Activated CD8-positive, alpha-beta memory T cell treated with anti-CD3 and anti-CD28 coated beads, Interleukin-2, amount 10 ng/mL, durations not matched to agents 7 days and 5 days (primary cell): ENCODE data around the gene SDCCAG8. TPM values are rescaled to one million over a fixed set of nuclear protein-coding genes. Genes with fewer than 3 reads are reported as not detected.

Experiments
- ATAC-seq: fragments of 150-1000 bp; cut with Tn5 transposase; one replicate; pipeline ENCODE4 v1.10.0; 2021; ENCODE audit warnings: moderate library complexity
- CTCF ChIA-PET: fragments of 350-600 bp; sonication (Branson Sonifier 250); formaldehyde crosslinking; loops from one replicate; lab custom pipeline; 2021; ENCODE audit warnings: antibody characterized with exemption; lab: Charles Lee
- DNase-seq: peaks from one replicate; pipeline ENCODE4 v3.0.0-alpha.2; 2020
- H3K27ac Mint-ChIP-seq: one replicate; pipeline ENCODE4 v1.8.0; 2021; ENCODE audit warnings: mild to moderate bottlenecking, mixed read lengths
- H3K27me3 Mint-ChIP-seq: one replicate; pipeline ENCODE4 v1.8.0; 2021; ENCODE audit warnings: mixed read lengths
- H3K36me3 Mint-ChIP-seq: one replicate; pipeline ENCODE4 v1.8.0; 2021; ENCODE audit warnings: mild to moderate bottlenecking, mixed read lengths
- H3K4me1 Mint-ChIP-seq: one replicate; pipeline ENCODE4 v1.8.0; 2021; ENCODE audit warnings: mixed read lengths
- H3K4me3 Mint-ChIP-seq: one replicate; pipeline ENCODE4 v1.8.0; 2021; ENCODE audit warnings: mild to moderate bottlenecking, moderate library complexity, mixed read lengths
- H3K9me3 Mint-ChIP-seq: one replicate; pipeline ENCODE4 v1.8.0; 2022; ENCODE audit warnings: low read depth, mixed read lengths
- total RNA-seq, 2 experiments: library from RNA; stranded (reverse); gene quantifications; one replicate each; pipeline ENCODE4 v1.2.3, GENCODE V29; 2021

SDCCAG8 gene
- total RNA-seq, 2 experiments from 2014 or later = 14.9 to 27.1 TPM

DNA sequence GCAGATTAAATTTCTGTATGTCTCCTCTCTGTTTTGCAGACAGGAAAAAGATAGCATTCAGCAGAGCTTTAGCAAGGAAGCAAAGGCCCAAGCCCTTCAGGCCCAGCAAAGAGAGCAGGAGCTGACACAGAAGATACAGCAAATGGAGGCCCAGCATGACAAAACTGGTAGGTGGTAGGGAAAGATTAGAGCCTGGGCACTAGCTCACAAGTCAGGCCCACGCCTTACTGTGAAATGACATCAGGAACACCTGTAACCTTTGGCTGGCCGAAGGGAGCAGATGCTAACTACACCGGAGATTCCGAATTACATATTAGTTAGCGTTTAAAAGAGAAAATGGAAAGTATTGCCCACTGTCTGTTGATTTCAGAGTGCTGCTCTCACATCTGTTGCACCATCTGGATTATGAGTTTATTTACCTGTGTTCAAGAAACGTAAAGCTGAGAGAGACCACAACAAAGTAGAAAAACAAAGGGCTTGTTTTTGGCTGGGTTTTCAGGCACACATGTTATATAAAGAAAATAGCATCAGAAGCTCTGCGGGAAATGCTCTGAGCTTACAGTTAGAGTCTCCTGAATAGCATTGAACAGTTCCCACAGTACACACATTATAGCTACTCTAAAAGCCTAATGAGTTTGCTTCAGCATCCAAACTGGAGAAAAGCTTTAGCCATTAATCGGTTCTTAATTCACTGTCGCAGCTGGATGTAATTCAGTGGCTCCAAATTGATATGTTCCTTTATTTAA, 160.0 kb downstream of the SDCCAG8 start:
- peaks cover 49% of the 10 kb centered on the region for H3K4me1 Mint-ChIP-seq
- ATAC-seq (no peak), DNase-seq (no peak)
- peak overlapping the region; percentile 54 for H3K4me3 Mint-ChIP-seq
- peak overlapping the region; percentile 87 for H3K27ac Mint-ChIP-seq
- H3K9me3 Mint-ChIP-seq = peaks cover 3% of the 10 kb centered on the region
- CTCF ChIA-PET = interaction anchor here (0.8 to 1.0 kb wide), 2 partner anchors 17 to 42 kb away, joined by 3 read pairs; no protein-coding TSS in a partner anchor
- H3K36me3 Mint-ChIP-seq = peaks cover 19% of the 10 kb centered on the region
- H3K27me3 Mint-ChIP-seq = no peaks in the 10 kb centered on the region

DNA sequence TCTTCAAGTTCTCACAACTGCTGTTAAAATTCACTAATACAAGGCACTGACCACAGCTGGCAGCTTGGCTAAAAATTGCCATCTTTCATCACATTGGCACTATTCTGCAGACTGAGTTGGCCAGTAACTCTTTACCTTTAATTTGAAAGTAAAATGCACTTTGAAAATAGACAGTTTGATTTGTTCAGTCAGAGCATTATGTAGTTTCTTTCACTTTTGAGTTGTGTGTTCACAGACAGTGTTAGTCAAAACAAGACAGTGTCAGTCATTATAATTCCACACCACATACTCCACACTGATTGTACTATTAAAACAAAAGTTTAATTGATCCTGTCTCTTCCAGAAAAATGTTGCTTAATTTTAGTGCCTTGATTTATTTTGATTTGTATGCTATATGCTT, 160.7 kb downstream of the SDCCAG8 start:
- Mint-ChIP-seq H3K4me3 (peak overlapping the region; percentile 54), H3K27ac (peak overlapping the region; percentile 87), H3K4me1 (peaks cover 54% of the 10 kb centered on the region), H3K27me3 (no peaks in the 10 kb centered on the region), H3K9me3 (peaks cover 3% of the 10 kb centered on the region), H3K36me3 (peaks cover 19% of the 10 kb centered on the region)
- no peak for DNase-seq
- ATAC-seq = peak; percentile 82
- CTCF ChIA-PET = interaction anchor here (0.8 to 1.0 kb wide), 2 partner anchors 16 to 43 kb away, joined by 3 read pairs; no protein-coding TSS in a partner anchor

DNA sequence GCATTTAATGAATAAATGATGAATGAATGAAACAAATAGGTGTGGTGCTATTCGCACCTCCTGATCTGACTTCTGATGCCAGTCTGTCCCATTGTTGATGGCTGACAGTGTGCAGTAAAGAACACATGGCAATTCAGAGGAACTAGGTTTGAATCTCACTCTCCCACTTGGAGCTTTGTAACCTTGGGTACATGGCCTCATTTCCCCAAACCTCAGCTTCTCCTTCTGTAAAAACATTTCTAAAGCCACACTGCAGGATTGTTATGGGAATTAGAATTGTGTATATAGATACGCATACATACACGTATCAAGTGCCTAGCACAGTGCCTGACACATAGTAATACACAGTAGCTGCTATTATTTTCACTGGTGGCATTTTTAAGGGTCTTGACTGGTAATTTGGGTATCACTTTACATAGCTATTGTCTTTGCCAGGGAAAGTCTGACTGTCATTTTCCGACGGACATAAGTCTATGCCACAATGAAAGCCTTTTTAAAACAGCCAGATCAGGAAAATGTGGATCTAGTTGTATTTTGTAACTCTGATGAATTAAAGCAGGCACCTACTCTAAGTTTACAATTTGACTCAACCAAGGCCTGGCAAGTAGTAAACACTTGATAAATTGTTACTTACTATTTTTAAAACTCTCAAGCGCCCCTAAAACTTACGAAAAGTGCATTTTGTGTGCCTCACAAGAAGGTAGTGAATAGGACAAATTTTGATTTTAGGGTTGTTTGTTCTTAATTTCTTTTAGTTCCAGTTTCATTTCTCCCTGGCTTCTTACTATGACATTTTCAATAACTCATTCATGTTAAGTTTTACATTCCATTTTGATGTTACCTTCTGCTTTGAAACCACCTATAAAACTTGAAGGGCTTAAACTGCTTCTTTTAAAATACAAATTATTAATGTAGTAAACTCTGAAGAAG, 164.4 kb downstream of the SDCCAG8 start:
- H3K27ac Mint-ChIP-seq = peak overlapping the region; percentile 72
- CTCF ChIA-PET = interaction anchor here (1.5 to 1.6 kb wide), 2 partner anchors 11 kb away, joined by 3 to 5 read pairs; no protein-coding TSS in a partner anchor
- DNase-seq (no peak), ATAC-seq (no peak)
- H3K36me3 Mint-ChIP-seq = peaks cover 19% of the 10 kb centered on the region
- H3K4me1 Mint-ChIP-seq = peaks cover 54% of the 10 kb centered on the region
- peaks cover 3% of the 10 kb centered on the region for H3K9me3 Mint-ChIP-seq
- H3K4me3 Mint-ChIP-seq = no peak overlapping the region
- no peaks in the 10 kb centered on the region for H3K27me3 Mint-ChIP-seq

DNA sequence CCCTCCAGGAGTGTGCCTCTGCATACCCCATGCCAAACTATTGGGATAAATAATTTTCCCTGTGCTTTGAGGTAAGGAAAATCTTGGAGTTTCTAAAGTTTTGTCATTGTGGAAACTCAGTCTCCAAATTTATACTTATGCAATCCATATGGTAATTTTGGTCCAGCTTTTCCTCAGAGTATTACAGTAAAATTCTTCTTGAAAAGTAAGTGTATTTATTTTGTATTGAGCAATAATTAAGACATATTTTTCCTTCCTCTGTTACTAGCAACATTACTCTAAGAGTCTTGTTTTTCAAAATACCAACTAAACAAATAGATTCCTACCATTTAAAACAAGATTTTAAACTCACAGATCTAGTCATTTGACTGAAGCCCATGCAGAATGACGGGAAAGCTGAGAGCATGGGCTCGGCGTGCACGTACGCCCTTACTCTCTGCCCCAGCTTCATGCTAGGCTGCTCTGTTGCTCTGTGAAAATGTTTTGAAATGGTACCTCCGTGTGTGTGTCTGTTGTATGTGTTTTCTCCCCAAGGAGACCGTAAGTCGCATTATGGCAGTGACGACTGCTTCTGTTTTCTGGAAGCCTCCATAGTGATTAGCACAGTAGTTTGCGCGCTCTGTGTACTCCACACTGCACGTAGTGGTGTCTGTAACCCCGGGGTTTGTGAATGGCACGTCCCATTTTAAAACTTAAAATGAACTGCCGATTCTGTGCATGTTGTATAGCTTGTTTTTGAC, 165.3 kb downstream of the SDCCAG8 start:
- peaks cover 20% of the 10 kb centered on the region for H3K36me3 Mint-ChIP-seq
- peak overlapping the region; percentile 81 for H3K27ac Mint-ChIP-seq
- CTCF ChIA-PET = interaction anchor here (1.1 to 1.6 kb wide), 3 partner anchors 10 to 14 kb away, joined by 3 to 5 read pairs (median 3); no protein-coding TSS in a partner anchor
- peaks cover 46% of the 10 kb centered on the region for H3K4me1 Mint-ChIP-seq
- peaks cover 3% of the 10 kb centered on the region for H3K9me3 Mint-ChIP-seq
- ATAC-seq (peak; percentile 12), DNase-seq (no peak)
- no peaks in the 10 kb centered on the region for H3K27me3 Mint-ChIP-seq
- H3K4me3 Mint-ChIP-seq = peak overlapping the region; percentile 58

DNA sequence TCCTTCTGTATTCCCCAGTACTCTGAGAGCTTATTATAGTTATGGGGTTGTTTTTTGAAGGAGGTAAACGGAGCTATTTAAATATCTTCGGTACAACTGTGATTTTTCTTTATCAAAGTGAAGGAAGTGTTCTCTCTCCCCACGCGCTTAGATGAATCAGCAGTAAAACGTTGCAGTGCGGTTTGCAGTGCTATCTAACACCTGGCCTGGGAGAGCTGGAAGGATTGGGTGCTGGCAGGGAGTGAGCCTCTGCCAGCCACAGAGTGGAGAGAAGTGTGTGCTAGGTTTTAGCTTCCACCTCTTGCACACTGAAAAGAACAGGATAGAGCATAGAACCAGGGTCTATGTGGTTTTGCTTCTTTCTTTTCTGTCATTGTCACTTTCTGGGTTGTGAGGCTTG, 165.9 kb downstream of the SDCCAG8 start:
- Mint-ChIP-seq H3K27ac (peak overlapping the region; percentile 81), H3K4me1 (peaks cover 40% of the 10 kb centered on the region), H3K4me3 (peak overlapping the region; percentile 58), H3K36me3 (peaks cover 20% of the 10 kb centered on the region), H3K9me3 (peaks cover 3% of the 10 kb centered on the region), H3K27me3 (no peaks in the 10 kb centered on the region)
- ATAC-seq = peak; percentile 97
- peak; percentile 85 for DNase-seq
- CTCF ChIA-PET = interaction anchor here (1.1 to 1.6 kb wide), 3 partner anchors 9 to 13 kb away, joined by 3 to 5 read pairs (median 3); no protein-coding TSS in a partner anchor

DNA sequence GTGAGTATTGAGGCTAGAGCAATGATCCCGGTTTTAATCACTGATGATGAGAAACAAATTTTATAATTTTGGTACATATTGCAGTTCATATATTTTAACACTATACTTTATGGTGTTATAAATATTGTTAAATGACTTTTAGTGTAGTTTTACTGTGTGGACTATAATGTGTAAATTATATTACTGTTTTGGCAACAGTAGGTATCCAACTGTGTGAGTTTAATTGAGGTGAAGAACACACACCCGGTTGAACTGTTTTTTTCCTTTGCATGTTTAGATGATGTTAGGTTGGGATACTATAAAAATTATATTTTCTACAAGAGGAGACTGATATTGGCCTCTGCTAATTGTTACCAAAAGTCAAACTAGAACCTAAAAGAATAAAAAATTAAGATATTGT, 166.5 kb downstream of the SDCCAG8 start:
- peak overlapping the region; percentile 81 for H3K27ac Mint-ChIP-seq
- peaks cover 3% of the 10 kb centered on the region for H3K9me3 Mint-ChIP-seq
- CTCF ChIA-PET = no interaction called here
- no peaks in the 10 kb centered on the region for H3K27me3 Mint-ChIP-seq
- H3K4me3 Mint-ChIP-seq = peak overlapping the region; percentile 58
- H3K36me3 Mint-ChIP-seq = peaks cover 21% of the 10 kb centered on the region
- DNase-seq (no peak), ATAC-seq (no peak)
- H3K4me1 Mint-ChIP-seq = peaks cover 35% of the 10 kb centered on the region

DNA sequence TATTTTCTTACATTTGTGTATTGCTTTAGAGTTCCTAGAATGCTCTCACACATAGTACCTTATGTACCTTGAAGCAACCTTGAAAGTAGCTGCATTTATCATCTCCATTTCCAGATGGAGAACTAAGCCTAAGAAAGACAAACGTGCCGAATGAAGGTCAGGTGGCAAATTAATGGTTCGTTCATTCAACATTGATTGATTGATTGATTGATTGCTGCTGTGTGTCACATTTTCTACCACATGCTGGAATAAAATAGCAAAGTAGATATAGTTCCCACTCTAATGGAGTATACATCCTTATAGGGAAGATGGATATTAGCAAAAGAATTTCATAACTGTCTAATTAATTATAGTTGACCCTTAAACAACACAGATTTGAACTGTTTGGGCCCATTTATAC, 172.2 kb downstream of the SDCCAG8 start:
- no peak overlapping the region for H3K4me3 Mint-ChIP-seq
- no peaks in the 10 kb centered on the region for H3K27me3 Mint-ChIP-seq
- ATAC-seq (no peak), DNase-seq (no peak)
- CTCF ChIA-PET = no interaction called here
- H3K9me3 Mint-ChIP-seq = no peaks in the 10 kb centered on the region
- H3K4me1 Mint-ChIP-seq = peaks cover 4% of the 10 kb centered on the region
- no peak overlapping the region for H3K27ac Mint-ChIP-seq
- H3K36me3 Mint-ChIP-seq = peaks cover 13% of the 10 kb centered on the region

DNA sequence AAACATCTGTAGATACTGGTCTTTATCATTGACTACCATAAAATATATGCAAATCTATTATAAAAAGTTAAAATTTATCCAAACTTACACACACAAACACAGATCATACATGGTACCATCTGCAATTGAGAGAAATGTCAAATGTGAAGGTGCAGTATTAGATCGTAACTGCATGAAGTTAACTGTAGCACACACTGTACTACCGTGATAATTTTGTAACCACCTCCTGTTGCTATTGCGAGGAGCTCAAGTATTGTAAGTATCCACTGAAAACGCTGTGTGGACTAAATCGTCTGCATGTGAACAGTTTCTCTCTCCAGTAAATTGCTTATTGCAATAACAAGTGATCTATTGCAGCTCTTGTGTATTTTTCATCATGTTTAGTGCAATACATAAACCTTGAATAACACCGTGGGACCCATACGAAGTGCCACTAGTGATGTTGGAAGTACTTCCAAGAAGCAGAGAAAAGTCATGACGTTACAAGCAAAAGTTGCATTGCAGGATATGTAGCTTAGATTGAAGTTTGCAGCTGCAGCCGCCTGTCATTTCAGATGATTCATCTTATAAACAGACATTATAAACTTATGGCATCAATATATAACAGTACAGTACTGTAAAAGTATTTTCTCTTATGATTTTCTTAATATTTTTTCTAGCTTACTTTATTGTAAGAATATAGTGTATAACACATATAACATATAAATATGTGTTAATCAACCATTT, 172.9 kb downstream of the SDCCAG8 start:
- Mint-ChIP-seq H3K27me3 (no peaks in the 10 kb centered on the region), H3K4me3 (no peak overlapping the region)
- DNase-seq = no peak

DNA sequence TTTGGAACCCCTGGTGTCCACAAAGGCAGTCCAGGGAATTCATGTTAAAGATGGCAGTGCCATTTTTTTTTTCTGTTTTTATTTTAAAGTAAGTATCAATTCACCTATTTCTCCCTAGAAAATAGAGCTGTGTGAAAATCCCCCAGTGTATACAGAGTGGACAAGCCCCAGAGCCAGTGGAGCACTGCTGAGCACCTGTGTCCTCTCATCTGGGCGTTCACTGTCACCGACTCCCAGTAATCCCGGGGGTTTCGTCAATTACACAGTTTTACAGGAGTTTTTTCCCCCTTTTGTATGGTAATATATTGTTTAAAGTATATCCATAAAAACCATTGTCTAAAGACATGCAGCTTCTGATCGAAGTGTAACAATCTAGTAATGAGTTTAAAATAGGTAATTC, 175.8 kb downstream of the SDCCAG8 start:
- H3K4me3 Mint-ChIP-seq = no peak overlapping the region
- CTCF ChIA-PET = interaction anchor here (1.1 kb wide), 1 partner anchor 11 kb away, joined by 3 read pairs; no protein-coding TSS in a partner anchor
- no peak for DNase-seq
- ATAC-seq = no peak
- H3K27me3 Mint-ChIP-seq = no peaks in the 10 kb centered on the region
- H3K36me3 Mint-ChIP-seq = peaks cover 9% of the 10 kb centered on the region
- H3K27ac Mint-ChIP-seq = no peak overlapping the region
- no peaks in the 10 kb centered on the region for H3K9me3 Mint-ChIP-seq
- peaks cover 13% of the 10 kb centered on the region for H3K4me1 Mint-ChIP-seq

More for the DNA sequence above, 172.9 kb downstream of the SDCCAG8 start:
- H3K9me3 Mint-ChIP-seq = no peaks in the 10 kb centered on the region
- CTCF ChIA-PET = no interaction called here
- H3K4me1 Mint-ChIP-seq = peaks cover 9% of the 10 kb centered on the region
- ATAC-seq = no peak
- H3K36me3 Mint-ChIP-seq = peaks cover 13% of the 10 kb centered on the region
- H3K27ac Mint-ChIP-seq = no peak overlapping the region

DNA sequence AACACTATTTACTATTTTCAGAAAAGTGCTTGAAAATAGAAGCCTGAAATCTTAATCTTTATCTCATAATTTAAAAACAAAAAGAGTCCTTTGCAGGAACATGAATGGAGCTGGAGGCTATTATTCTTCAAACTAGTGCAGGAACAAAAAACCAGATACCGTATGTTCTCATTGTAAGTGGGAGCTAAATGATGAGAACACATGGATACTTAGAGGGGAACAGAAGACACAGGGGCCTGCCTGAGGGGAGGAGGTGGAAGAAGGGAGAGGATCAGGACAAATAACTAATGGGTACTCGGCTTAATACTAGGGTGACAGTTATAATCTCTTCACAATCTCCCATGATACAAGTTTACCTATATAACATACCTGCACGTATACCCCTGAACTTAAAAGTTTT, 176.3 kb downstream of the SDCCAG8 start:
- Mint-ChIP-seq H3K36me3 (peaks cover 8% of the 10 kb centered on the region), H3K4me3 (no peak overlapping the region), H3K4me1 (peaks cover 13% of the 10 kb centered on the region), H3K27ac (no peak overlapping the region), H3K9me3 (no peaks in the 10 kb centered on the region), H3K27me3 (no peaks in the 10 kb centered on the region)
- ATAC-seq = no peak
- CTCF ChIA-PET = interaction anchor here (1.3 kb wide), 1 partner anchor 16 kb away, joined by 3 read pairs; no protein-coding TSS in a partner anchor
- DNase-seq = no peak

DNA sequence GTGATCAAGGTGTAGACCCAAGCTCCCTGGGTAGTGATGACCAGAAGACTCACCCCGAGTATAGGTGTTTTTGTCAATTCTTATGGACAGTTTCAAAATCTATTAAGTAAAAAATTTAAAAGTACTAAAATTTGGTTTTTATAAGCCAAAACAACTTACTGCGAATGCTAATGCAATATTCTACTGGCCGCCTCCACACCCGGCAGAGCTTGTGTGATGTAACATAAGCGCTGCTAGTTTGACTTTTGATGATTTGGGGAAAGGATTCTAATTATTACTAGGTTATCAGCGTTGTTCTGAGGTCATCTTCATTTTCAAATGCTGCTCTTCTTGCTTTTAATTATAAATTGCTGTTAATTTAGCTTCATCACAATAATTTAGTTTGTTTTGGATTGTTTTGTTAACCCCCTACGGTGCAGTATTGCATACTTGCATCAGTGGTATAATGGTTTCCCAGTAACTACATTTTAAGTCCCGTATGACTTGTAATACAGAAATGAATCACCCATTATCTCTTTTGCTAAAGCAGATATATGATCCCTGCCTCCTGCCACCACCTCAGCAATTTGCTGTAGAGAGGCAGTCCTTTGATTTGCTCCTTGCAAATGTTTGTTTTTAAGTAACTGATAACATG, 178.0 kb downstream of the SDCCAG8 start:
- peak; percentile 64 for ATAC-seq

DNA sequence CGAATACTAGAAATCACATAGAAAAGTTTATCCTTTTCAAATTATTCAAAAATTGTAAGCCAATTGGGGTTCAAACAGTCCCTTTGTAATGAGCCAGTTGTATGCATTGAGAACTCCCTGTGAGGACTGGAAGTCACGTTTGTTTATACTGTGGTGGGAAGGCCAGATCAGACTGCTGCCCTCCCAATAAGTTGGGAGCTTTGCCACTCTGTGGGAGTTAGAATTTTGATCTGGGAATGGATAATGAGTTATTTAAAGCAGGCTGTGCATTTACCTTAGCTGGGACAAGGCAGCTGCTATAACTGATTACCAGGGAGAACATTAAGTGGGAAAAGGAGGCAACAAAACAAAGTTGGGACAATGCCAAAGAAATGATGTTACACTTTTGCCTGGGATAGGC, 178.8 kb downstream of the SDCCAG8 start:
- H3K4me1 Mint-ChIP-seq = peaks cover 13% of the 10 kb centered on the region
- CTCF ChIA-PET = interaction anchor here (0.6 to 1.3 kb wide), 2 partner anchors 13 to 369 kb away, joined by 3 read pairs; no protein-coding TSS in a partner anchor
- H3K36me3 Mint-ChIP-seq = peaks cover 9% of the 10 kb centered on the region
- no peak for DNase-seq
- no peak overlapping the region for H3K4me3 Mint-ChIP-seq
- H3K27ac Mint-ChIP-seq = no peak overlapping the region
- ATAC-seq = no peak
- H3K27me3 Mint-ChIP-seq = no peaks in the 10 kb centered on the region
- H3K9me3 Mint-ChIP-seq = no peaks in the 10 kb centered on the region

More for the DNA sequence above, 178.0 kb downstream of the SDCCAG8 start:
- no peaks in the 10 kb centered on the region for H3K27me3 Mint-ChIP-seq
- H3K4me1 Mint-ChIP-seq = peaks cover 13% of the 10 kb centered on the region
- H3K9me3 Mint-ChIP-seq = no peaks in the 10 kb centered on the region
- DNase-seq = no peak
- no peak overlapping the region for H3K27ac Mint-ChIP-seq
- no peak overlapping the region for H3K4me3 Mint-ChIP-seq
- H3K36me3 Mint-ChIP-seq = peaks cover 9% of the 10 kb centered on the region
- CTCF ChIA-PET = interaction anchor here (0.7 to 1.3 kb wide), 2 partner anchors 12 to 119 kb away, joined by 3 read pairs; no protein-coding TSS in a partner anchor
